GM12801 (cell line): ENCODE data around the gene PLEK.

Source experiments
- CTCF ChIP-seq: IDR thresholded peaks from one replicate; pipeline ENCODE4 v1.5.1; 2011; ENCODE audit warnings: control low read depth; ENCODE audit not compliant: insufficient read length; ENCODE audit errors: extremely low read depth

PLEK gene

GRCh38 chr2:68365087-68365486, at the start of gene PLEK:
TSS of gene PLEK (plus strand) at chr2:68365282. CDS start at chr2:68365352, 70 bp downstream.
- TF ChIP-seq CTCF = no peak

- TF ChIP-seq CTCF = no peak
Observed at GRCh38 chr2:68316111-68316510, 49.0 kb upstream of the PLEK start.

- TF ChIP-seq CTCF = no peak
Observed at GRCh38 chr2:68317971-68318913, 46.8 kb upstream of the PLEK start.

- no peak for TF ChIP-seq CTCF
Observed at GRCh38 chr2:68318914-68319397, 46.1 kb upstream of the PLEK start.

GRCh38 chr2:68319398-68320117, 45.5 kb upstream of the PLEK start, which contains the start of gene CNRIP1:
TSS of gene CNRIP1 (minus strand) at chr2:68319949. CDS start at chr2:68319400, 549 bp downstream.
- no peak for TF ChIP-seq CTCF

GRCh38 chr2:68320118-68320641, 44.9 kb upstream of the PLEK start:
- no peak for TF ChIP-seq CTCF

- TF ChIP-seq CTCF = no peak
Observed at GRCh38 chr2:68325056-68325455, 40.0 kb upstream of the PLEK start.
